ENCODE data around the gene PMVK.

Gene PMVK

DNA sequence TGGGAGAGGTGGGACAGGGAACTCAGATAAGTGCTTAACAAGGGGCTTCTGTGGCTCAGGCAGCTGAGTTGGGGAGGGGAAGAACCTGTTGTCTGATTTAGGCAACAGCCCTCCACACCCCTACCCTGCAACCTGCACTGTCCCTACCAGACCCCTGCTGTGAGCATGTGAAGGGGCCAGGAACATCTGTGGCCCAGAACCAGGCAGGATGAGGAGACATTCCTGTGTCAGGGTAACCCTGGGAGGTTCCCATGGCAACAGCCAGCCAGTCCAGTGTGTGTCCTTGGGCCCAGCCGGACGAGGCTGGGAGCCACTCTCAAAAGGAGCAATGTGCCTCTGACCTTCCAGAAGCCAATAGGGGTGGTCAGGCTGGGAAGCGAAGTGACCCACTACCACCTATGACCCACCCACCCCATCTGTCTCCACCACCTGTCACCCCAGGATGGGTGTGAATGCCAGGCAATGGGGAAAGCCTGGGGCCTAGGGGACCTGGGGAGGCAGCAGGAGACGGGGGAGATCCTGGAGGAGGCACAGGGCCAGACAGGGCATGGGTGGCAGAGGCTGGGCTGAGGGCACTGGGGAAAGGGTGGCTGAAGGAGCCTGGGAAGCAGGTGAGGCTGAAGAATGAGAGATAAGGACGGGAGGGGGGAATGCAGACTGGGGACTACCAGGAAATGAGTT is 5.0 kb upstream of the PMVK start:
- no peak for DNase-seq (ENCODE audit: low read depth in 2 of 2)
- H3K4me3 ChIP-seq (replicated peaks in 1 of 2; ENCODE audit: low read depth in 2 of 2, low read length in 2 of 2): no peak overlapping the region
- TF ChIP-seq CTCF (IDR thresholded peaks at IDR 0.05; ENCODE audit: low read depth, low read length): no peak

- TF ChIP-seq CTCF (IDR thresholded peaks at IDR 0.05; ENCODE audit: low read depth, low read length): no peak
- DNase-seq (ENCODE audit: low read depth in 2 of 2): no peak
- no peak overlapping the region for H3K4me3 ChIP-seq (replicated peaks in 1 of 2; ENCODE audit: low read depth in 2 of 2, low read length in 2 of 2)
Measured at GRCh38 chr1:154940651-154941194, 4.2 kb upstream of the PMVK start.

GRCh38 chr1:154940213-154940560 is 3.7 kb upstream of the PMVK start:
- TF ChIP-seq CTCF (IDR thresholded peaks at IDR 0.05; ENCODE audit: low read depth, low read length): no peak

DNA sequence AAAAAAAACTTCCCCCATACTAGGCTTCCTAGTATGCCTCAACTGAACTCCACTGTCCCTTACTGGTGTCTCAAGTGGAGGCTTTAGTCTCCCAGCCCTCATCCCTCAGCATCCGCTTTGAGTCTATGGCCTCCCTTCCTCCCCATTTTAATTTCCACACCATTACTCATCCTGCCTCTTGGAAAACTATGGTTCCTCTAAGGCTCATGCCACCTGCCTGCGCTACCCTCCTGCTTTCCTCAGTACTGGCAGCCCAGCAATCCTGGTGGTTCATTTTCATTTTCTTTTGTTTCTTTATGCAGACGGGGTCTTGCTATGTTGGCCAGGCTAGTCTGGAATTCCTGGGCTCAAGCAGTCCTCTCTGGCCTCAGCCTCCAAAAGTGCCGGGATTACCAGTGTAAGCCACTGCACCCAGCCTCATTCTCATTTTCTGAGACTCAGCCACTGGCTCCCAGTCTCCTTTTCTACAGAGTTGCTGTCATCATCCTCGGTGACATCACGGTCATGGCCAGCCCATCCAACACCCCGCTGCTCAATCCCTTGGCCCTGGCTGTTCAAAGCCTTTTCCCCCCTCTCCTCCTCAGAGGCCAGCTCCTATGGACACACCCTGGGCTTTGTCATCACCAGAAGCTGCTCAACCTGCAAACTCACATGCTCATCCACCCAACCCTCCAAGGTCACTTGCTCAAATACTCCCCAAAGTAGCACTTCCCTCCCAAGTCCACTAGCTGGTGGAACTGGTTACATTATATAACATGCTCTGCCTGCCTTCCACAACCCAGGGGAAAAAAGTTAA is 2.3 kb upstream of the PMVK start:
- no peak for TF ChIP-seq CTCF (IDR thresholded peaks at IDR 0.05; ENCODE audit: low read depth, low read length)
- no peak for DNase-seq (ENCODE audit: low read depth in 2 of 2)
- H3K4me3 ChIP-seq (replicated peaks in 1 of 2; ENCODE audit: low read depth in 2 of 2, low read length in 2 of 2): no peak overlapping the region

More at GRCh38 chr1:154940213-154940560, 3.7 kb upstream of the PMVK start:
- no peak overlapping the region for H3K4me3 ChIP-seq (replicated peaks in 1 of 2; ENCODE audit: low read depth in 2 of 2, low read length in 2 of 2)
- no peak for DNase-seq (ENCODE audit: low read depth in 2 of 2)

DNA sequence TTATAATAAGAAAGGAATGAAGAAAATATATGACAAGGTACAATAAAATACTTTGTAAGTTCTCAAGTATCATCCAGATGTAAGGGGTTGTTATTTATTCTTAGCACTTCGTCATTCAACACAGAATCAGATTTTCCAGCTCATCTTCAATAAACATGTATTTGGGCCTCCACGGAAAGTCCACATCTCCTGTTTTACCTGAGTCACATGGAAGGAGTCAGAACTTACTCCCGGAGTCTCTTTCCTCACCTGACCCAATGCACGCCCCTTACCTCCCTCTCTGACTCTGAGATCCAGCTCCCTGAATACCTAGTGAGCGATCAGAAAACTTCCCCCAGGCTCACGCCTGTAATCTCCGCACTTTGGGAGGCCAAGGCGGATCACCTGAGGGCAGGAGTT is 1.5 kb upstream of the PMVK start:
- peak overlapping the region; percentile 75 to 91 for H3K4me3 ChIP-seq (replicated peaks in 1 of 2; ENCODE audit: low read depth in 2 of 2, low read length in 2 of 2)
- no peak for TF ChIP-seq CTCF (IDR thresholded peaks at IDR 0.05; ENCODE audit: low read depth, low read length)
- DNase-seq (ENCODE audit: low read depth in 2 of 2): no peak

- DNase-seq (ENCODE audit: low read depth in 2 of 2): peak; percentile 97 to 98
- peak overlapping the region; percentile 75 to 91 for H3K4me3 ChIP-seq (replicated peaks in 1 of 2; ENCODE audit: low read depth in 2 of 2, low read length in 2 of 2)
- peak; percentile 28 for TF ChIP-seq CTCF (IDR thresholded peaks at IDR 0.05; ENCODE audit: low read depth, low read length)
Measured at GRCh38 chr1:154937085-154937987, 817 bp upstream of the PMVK start.
